Glutamatergic neuron (in vitro differentiated cells): ENCODE measurements around the gene KCNMA1. TPM values are rescaled to one million over a fixed set of nuclear protein-coding genes. Genes with fewer than 3 reads are reported as not detected.

Experiments
- DNase-seq: peaks from one replicate; pipeline ENCODE4 v3.0.0; 2022
- H3K27ac Mint-ChIP-seq: one replicate; pipeline ENCODE4 v1.8.0; 2020; ENCODE audit warnings: mild to moderate bottlenecking, mixed read lengths, inconsistent platforms; ENCODE audit not compliant: unreplicated experiment
- H3K27me3 Mint-ChIP-seq: one replicate; pipeline ENCODE4 v1.8.0; 2020; ENCODE audit warnings: mild to moderate bottlenecking, moderate library complexity, mixed read lengths, inconsistent platforms; ENCODE audit not compliant: unreplicated experiment
- H3K36me3 Mint-ChIP-seq: one replicate; pipeline ENCODE4 v1.8.0; 2020; ENCODE audit warnings: mild to moderate bottlenecking, mixed read lengths, inconsistent platforms; ENCODE audit not compliant: unreplicated experiment
- H3K4me1 Mint-ChIP-seq: one replicate; pipeline ENCODE4 v1.8.0; 2020; ENCODE audit warnings: mild to moderate bottlenecking, low read depth, mixed read lengths, inconsistent platforms; ENCODE audit not compliant: unreplicated experiment
- H3K4me3 Mint-ChIP-seq: one replicate; pipeline ENCODE4 v1.8.0; 2020; ENCODE audit warnings: mild to moderate bottlenecking, mixed read lengths, inconsistent platforms; ENCODE audit not compliant: unreplicated experiment
- H3K9me3 Mint-ChIP-seq: one replicate; pipeline ENCODE4 v1.8.0; 2020; ENCODE audit warnings: mild to moderate bottlenecking, moderate library complexity, mixed read lengths, inconsistent platforms; ENCODE audit not compliant: unreplicated experiment
- CTCF ChIP-seq: fragments of 200-600 bp; sonication (generic); IDR thresholded peaks from one replicate; pipeline ENCODE4 v1.5.0; 2021; ENCODE audit not compliant: partially characterized antibody, unreplicated experiment
- total RNA-seq: library from RNA; stranded (reverse); fragmentation: NEBNext Ultra II Directional; extraction: Animal tissue kit (Norgen Biotek cat#: 25700); gene quantifications from one replicate; pipeline ENCODE4 v1.2.1, GENCODE V29; 2021; ENCODE audit not compliant: unreplicated experiment

KCNMA1 gene
- total RNA-seq, 1 donor from 2014 or later, result 3.2 TPM

- TF ChIP-seq CTCF, result no peak
- peaks cover 6% of the 10 kb centered on the region for H3K27me3 Mint-ChIP-seq
Observed at GRCh38 chr10:77293773-77294172, 343.8 kb downstream of the KCNMA1 start.

GRCh38 chr10:77293347-77293746 lies 344.3 kb downstream of the KCNMA1 start:
- H3K27ac Mint-ChIP-seq, result no peak overlapping the region
- H3K27me3 Mint-ChIP-seq, result peaks cover 6% of the 10 kb centered on the region
- no peaks in the 10 kb centered on the region for H3K9me3 Mint-ChIP-seq
- peaks cover 5% of the 10 kb centered on the region for H3K4me1 Mint-ChIP-seq
- no peak for DNase-seq
- no peak overlapping the region for H3K4me3 Mint-ChIP-seq
- no peaks in the 10 kb centered on the region for H3K36me3 Mint-ChIP-seq
- no peak for TF ChIP-seq CTCF

More at GRCh38 chr10:77293773-77294172, 343.8 kb downstream of the KCNMA1 start:
- Mint-ChIP-seq H3K9me3 (no peaks in the 10 kb centered on the region), H3K4me3 (no peak overlapping the region), H3K27ac (no peak overlapping the region), H3K4me1 (peaks cover 7% of the 10 kb centered on the region), H3K36me3 (no peaks in the 10 kb centered on the region)
- DNase-seq, result no peak

GRCh38 chr10:77291596-77292505 lies 345.8 kb downstream of the KCNMA1 start:
- Mint-ChIP-seq H3K4me1 (peaks cover 5% of the 10 kb centered on the region), H3K27me3 (peaks cover 6% of the 10 kb centered on the region), H3K36me3 (no peaks in the 10 kb centered on the region), H3K9me3 (no peaks in the 10 kb centered on the region), H3K4me3 (no peak overlapping the region), H3K27ac (no peak overlapping the region)
- DNase-seq, result no peak
- TF ChIP-seq CTCF, result no peak

GRCh38 chr10:77290528-77291155 lies 347.0 kb downstream of the KCNMA1 start:
- peaks cover 5% of the 10 kb centered on the region for H3K4me1 Mint-ChIP-seq
- DNase-seq, result no peak
- no peak overlapping the region for H3K27ac Mint-ChIP-seq
- no peaks in the 10 kb centered on the region for H3K36me3 Mint-ChIP-seq
- H3K4me3 Mint-ChIP-seq, result no peak overlapping the region
- H3K27me3 Mint-ChIP-seq, result peaks cover 6% of the 10 kb centered on the region
- no peaks in the 10 kb centered on the region for H3K9me3 Mint-ChIP-seq
- no peak for TF ChIP-seq CTCF

- H3K36me3 Mint-ChIP-seq, result no peaks in the 10 kb centered on the region
- no peak overlapping the region for H3K27ac Mint-ChIP-seq
- H3K9me3 Mint-ChIP-seq, result no peaks in the 10 kb centered on the region
- DNase-seq, result no peak
- no peak for TF ChIP-seq CTCF
- peaks cover 5% of the 10 kb centered on the region for H3K4me1 Mint-ChIP-seq
- H3K27me3 Mint-ChIP-seq, result peaks cover 6% of the 10 kb centered on the region
- no peak overlapping the region for H3K4me3 Mint-ChIP-seq
Observed at GRCh38 chr10:77289790-77290189, 347.8 kb downstream of the KCNMA1 start.
